ENCODE data around the gene FRMD8.

DNA sequence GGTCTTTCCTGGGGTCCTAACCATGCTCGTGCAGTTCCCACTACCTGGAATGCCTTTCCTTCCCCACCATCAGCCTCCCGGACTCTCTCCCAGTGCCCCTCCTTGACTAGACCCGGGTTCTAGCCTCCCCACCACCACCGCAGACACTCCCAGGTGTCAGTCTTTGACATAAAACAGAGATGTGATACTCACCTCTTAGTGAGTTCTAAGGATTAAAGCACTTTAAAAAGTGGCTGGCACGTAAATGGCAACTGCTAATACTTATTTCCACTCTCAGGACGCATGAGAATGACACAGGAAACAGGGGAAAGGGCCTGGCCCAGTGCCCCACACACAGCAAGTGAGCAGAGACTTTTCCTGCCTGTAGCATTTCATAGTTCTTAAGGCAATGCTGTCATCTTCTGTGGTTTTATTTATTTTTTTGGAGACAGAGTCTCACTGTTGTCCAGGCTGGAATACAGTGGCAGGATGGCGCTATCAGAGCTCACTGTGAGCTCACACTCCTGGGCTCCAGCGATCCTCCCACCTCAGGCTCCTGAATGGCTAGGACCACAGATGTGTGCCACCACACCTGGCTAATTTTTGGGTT is 2.0 kb upstream of the FRMD8 start:
- TF ChIP-seq, protein P1, sequence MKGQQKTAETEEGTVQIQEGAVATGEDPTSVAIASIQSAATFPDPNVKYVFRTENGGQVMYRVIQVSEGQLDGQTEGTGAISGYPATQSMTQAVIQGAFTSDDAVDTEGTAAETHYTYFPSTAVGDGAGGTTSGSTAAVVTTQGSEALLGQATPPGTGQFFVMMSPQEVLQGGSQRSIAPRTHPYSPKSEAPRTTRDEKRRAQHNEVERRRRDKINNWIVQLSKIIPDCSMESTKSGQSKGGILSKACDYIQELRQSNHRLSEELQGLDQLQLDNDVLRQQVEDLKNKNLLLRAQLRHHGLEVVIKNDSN (IDR thresholded peaks at IDR 0.05) = no peak
- no peak for TF ChIP-seq CEBPB (IDR thresholded peaks at IDR 0.05)
- TF ChIP-seq YY1 (IDR thresholded peaks at IDR 0.05; ENCODE audit: low read depth) = no peak
- TF ChIP-seq EGR1 (IDR thresholded peaks at IDR 0.05) = no peak
- TF ChIP-seq, protein P2, sequence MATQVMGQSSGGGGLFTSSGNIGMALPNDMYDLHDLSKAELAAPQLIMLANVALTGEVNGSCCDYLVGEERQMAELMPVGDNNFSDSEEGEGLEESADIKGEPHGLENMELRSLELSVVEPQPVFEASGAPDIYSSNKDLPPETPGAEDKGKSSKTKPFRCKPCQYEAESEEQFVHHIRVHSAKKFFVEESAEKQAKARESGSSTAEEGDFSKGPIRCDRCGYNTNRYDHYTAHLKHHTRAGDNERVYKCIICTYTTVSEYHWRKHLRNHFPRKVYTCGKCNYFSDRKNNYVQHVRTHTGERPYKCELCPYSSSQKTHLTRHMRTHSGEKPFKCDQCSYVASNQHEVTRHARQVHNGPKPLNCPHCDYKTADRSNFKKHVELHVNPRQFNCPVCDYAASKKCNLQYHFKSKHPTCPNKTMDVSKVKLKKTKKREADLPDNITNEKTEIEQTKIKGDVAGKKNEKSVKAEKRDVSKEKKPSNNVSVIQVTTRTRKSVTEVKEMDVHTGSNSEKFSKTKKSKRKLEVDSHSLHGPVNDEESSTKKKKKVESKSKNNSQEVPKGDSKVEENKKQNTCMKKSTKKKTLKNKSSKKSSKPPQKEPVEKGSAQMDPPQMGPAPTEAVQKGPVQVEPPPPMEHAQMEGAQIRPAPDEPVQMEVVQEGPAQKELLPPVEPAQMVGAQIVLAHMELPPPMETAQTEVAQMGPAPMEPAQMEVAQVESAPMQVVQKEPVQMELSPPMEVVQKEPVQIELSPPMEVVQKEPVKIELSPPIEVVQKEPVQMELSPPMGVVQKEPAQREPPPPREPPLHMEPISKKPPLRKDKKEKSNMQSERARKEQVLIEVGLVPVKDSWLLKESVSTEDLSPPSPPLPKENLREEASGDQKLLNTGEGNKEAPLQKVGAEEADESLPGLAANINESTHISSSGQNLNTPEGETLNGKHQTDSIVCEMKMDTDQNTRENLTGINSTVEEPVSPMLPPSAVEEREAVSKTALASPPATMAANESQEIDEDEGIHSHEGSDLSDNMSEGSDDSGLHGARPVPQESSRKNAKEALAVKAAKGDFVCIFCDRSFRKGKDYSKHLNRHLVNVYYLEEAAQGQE (IDR thresholded peaks at IDR 0.05; ENCODE audit: low read depth) = no peak
- no peak for TF ChIP-seq EP300 (IDR thresholded peaks at IDR 0.05; ENCODE audit: borderline replicate concordance)
- no peak for TF ChIP-seq FOXM1 (IDR thresholded peaks at IDR 0.05; ENCODE audit: borderline replicate concordance, low read depth)
- TF ChIP-seq TAF1 (IDR thresholded peaks at IDR 0.05; ENCODE audit: low read depth) = no peak
- no peak for TF ChIP-seq CREB1 (IDR thresholded peaks at IDR 0.05; ENCODE audit: low read depth)
